IMR-90 (cell line): ENCODE results near the gene OPTN. TPM values are rescaled to one million over a fixed set of nuclear protein-coding genes. Genes with fewer than 3 reads are reported as not detected.

ENCODE experiments used
- ATAC-seq: fragments of 200-7000 bp; cut with Tn5 transposase; 2 replicates; pipeline ENCODE4 v1.9.1; 2020; ENCODE audit warnings: low read depth, mild to moderate bottlenecking, moderate library complexity
- BruUV-seq: library from RNA; stranded (reverse); fragments of 400-500 nt; replicated peaks from 2 replicates; lab custom pipeline; 2021; lab: Mats Ljungman, UMichigan
- CTCF ChIA-PET: fragments of 300-600 bp; formaldehyde crosslinking; extraction: SDS; loops from one replicate; lab custom pipeline; 2021; ENCODE audit warnings: antibody characterized with exemption; lab: Yijun Ruan, JAX
- POLR2A ChIA-PET: fragments of 300-600 bp; sonication (Branson Sonifier 250); formaldehyde crosslinking; loops from one replicate; lab custom pipeline; 2022; ENCODE audit warnings: antibody characterized with exemption; ENCODE audit not compliant: unreplicated experiment; lab: Charles Lee
- DNase-seq: peaks from one replicate; pipeline ENCODE4 v3.0.0; 2013
- H2AFZ ChIP-seq: replicated peaks from 2 replicates; pipeline ENCODE3; 2013; ENCODE audit warnings: low read length, mild to moderate bottlenecking; ENCODE audit not compliant: poor library complexity
- H2AK5ac ChIP-seq: 2 replicates; pipeline ENCODE4 v1.6.1; 2013; ENCODE audit warnings: low read depth, low read length, inconsistent platforms
- H2AK9ac ChIP-seq: replicated peaks from 2 replicates; pipeline ENCODE3; 2013; ENCODE audit warnings: mild to moderate bottlenecking, low read depth, low read length, moderate library complexity; ENCODE audit not compliant: poor library complexity
- H2BK120ac ChIP-seq: 2 replicates; pipeline ENCODE4 v1.6.1; 2013; ENCODE audit warnings: low read depth, low read length, inconsistent platforms
- H2BK15ac ChIP-seq: 3 replicates; pipeline ENCODE4 v1.6.1; 2013; ENCODE audit warnings: low read depth, low read length, inconsistent platforms
- H2BK20ac ChIP-seq: 2 replicates; pipeline ENCODE4 v1.6.1; 2013; ENCODE audit warnings: low read depth, mild to moderate bottlenecking, inconsistent platforms, low read length, moderate library complexity
- H2BK5ac ChIP-seq: 2 replicates; pipeline ENCODE4 v1.6.1; 2013; ENCODE audit warnings: mild to moderate bottlenecking, low read depth, low read length, inconsistent platforms; ENCODE audit not compliant: poor library complexity, severe bottlenecking
- H3K14ac ChIP-seq: replicated peaks from 2 replicates; pipeline ENCODE4 v1.6.1; 2013; ENCODE audit warnings: low read depth, low read length, inconsistent platforms
- H3K18ac ChIP-seq: 2 replicates; pipeline ENCODE4 v1.6.1; 2013; ENCODE audit warnings: low read depth, low read length, control low read depth
- H3K23ac ChIP-seq: 2 replicates; pipeline ENCODE4 v1.6.1; 2013; ENCODE audit warnings: low read depth, low read length, inconsistent platforms
- H3K27ac ChIP-seq: 2 replicates; pipeline ENCODE4 v1.5.1; 2013; ENCODE audit warnings: mild to moderate bottlenecking, control low read depth, low read length; ENCODE audit not compliant: insufficient read depth
- H3K27me3 ChIP-seq: 2 replicates; pipeline ENCODE4 v1.6.1; 2013; ENCODE audit warnings: low read length; ENCODE audit not compliant: control insufficient read depth, insufficient read depth
- H3K36me3 ChIP-seq: 2 replicates; pipeline ENCODE4 v1.6.1; 2013; ENCODE audit warnings: low read length, mixed read lengths; ENCODE audit not compliant: control insufficient read depth, insufficient read depth
- H3K4ac ChIP-seq: 2 replicates; pipeline ENCODE4 v1.6.1; 2013; ENCODE audit warnings: low read depth, low read length, inconsistent platforms
- H3K4me1 ChIP-seq: 2 replicates; pipeline ENCODE4 v1.6.1; 2013; ENCODE audit warnings: low read length, mixed read lengths; ENCODE audit not compliant: control insufficient read depth, insufficient read depth
- H3K4me2 ChIP-seq: 2 replicates; pipeline ENCODE4 v1.6.1; 2013; ENCODE audit warnings: low read depth, mild to moderate bottlenecking, control low read depth, low read length, moderate library complexity
- H3K4me3 ChIP-seq: 2 replicates; pipeline ENCODE4 v1.5.1; 2013; ENCODE audit warnings: low read depth, mild to moderate bottlenecking, control low read depth, low read length, moderate library complexity; ENCODE audit not compliant: insufficient read depth
- H3K56ac ChIP-seq: 2 replicates; pipeline ENCODE4 v1.6.1; 2013; ENCODE audit warnings: low read length, inconsistent platforms; ENCODE audit not compliant: insufficient read depth; ENCODE audit errors: extremely low read depth
- H3K79me1 ChIP-seq, 2 experiments: 2 replicates each; pipeline ENCODE4 v1.6.1; 2013; ENCODE audit warnings: low read length in 2 of 2, inconsistent platforms in 1 of 2, low read depth in 1 of 2
- H3K9ac ChIP-seq: 2 replicates; pipeline ENCODE4 v1.6.1; 2013; ENCODE audit warnings: low read depth, low read length, control low read depth
- H3K9me1 ChIP-seq: 2 replicates; pipeline ENCODE4 v1.6.1; 2013; ENCODE audit warnings: low read length, inconsistent platforms; ENCODE audit not compliant: insufficient read depth
- H3K9me3 ChIP-seq: 2 replicates; pipeline ENCODE4 v1.6.1; 2013; ENCODE audit warnings: low read length; ENCODE audit not compliant: control insufficient read depth, insufficient read depth
- H4K20me1 ChIP-seq: 2 replicates; pipeline ENCODE4 v1.6.1; 2013; ENCODE audit warnings: low read length, inconsistent platforms; ENCODE audit not compliant: insufficient read depth
- H4K5ac ChIP-seq: 2 replicates; pipeline ENCODE4 v1.6.1; 2013; ENCODE audit warnings: mild to moderate bottlenecking, low read depth, low read length, control low read depth
- H4K8ac ChIP-seq, 2 experiments: 2 replicates each; pipeline ENCODE4 v1.6.1; 2013; ENCODE audit warnings: low read depth in 2 of 2, low read length in 2 of 2, control low read depth in 1 of 2, inconsistent platforms in 1 of 2
- H4K91ac ChIP-seq: 2 replicates; pipeline ENCODE4 v1.6.1; 2013; ENCODE audit warnings: low read depth, low read length, inconsistent platforms; ENCODE audit not compliant: insufficient read depth
- BHLHE40 ChIP-seq: fragments of 150-350 bp; IDR thresholded peaks from 2 replicates; pipeline ENCODE4 v1.6.1; 2016; ENCODE audit warnings: mild to moderate bottlenecking, low read depth, low read length
- CEBPB ChIP-seq: IDR thresholded peaks from 2 replicates; pipeline ENCODE4 v1.6.1; 2012; ENCODE audit warnings: low read depth, low read length, improper control_type of control experiment
- CHD1 ChIP-seq: IDR thresholded peaks from 2 replicates; pipeline ENCODE4 v1.6.1; 2012; ENCODE audit warnings: low read depth, low read length, improper control_type of control experiment
- CTCF ChIP-seq: conservative IDR thresholded peaks from 2 replicates; pipeline ENCODE4 v1.5.1; 2012; ENCODE audit warnings: mild to moderate bottlenecking, low read depth, low read length, improper control_type of control experiment
- ELK1 ChIP-seq: fragments of 150-350 bp; IDR thresholded peaks from 2 replicates; pipeline ENCODE4 v1.6.1; 2016; ENCODE audit warnings: low read depth, mild to moderate bottlenecking, low read length, moderate library complexity, borderline replicate concordance
- MAFK ChIP-seq: IDR thresholded peaks from 2 replicates; pipeline ENCODE4 v1.6.1; 2012; ENCODE audit warnings: low read depth, low read length, improper control_type of control experiment
- MXI1 ChIP-seq: IDR thresholded peaks from 2 replicates; pipeline ENCODE4 v1.6.1; 2012; ENCODE audit warnings: low read depth, mild to moderate bottlenecking, low read length, moderate library complexity, borderline replicate concordance
- NFE2L2 ChIP-seq: fragments of 150-350 bp; IDR thresholded peaks from 2 replicates; pipeline ENCODE4 v1.6.1; 2016; ENCODE audit warnings: low read depth, mild to moderate bottlenecking, low read length
- POLR2A ChIP-seq: IDR thresholded peaks from 2 replicates; pipeline ENCODE4 v1.6.1; 2012; ENCODE audit warnings: mild to moderate bottlenecking, low read depth, low read length
- RAD21 ChIP-seq: IDR thresholded peaks from 2 replicates; pipeline ENCODE4 v1.6.1; 2012; ENCODE audit warnings: low read length, improper control_type of control experiment
- RCOR1 ChIP-seq: IDR thresholded peaks from 2 replicates; pipeline ENCODE4 v1.6.1; 2012; ENCODE audit warnings: mild to moderate bottlenecking, low read length, improper control_type of control experiment; ENCODE audit not compliant: insufficient replicate concordance
- RFX5 ChIP-seq: IDR thresholded peaks from 2 replicates; pipeline ENCODE4 v1.8.0; 2012; ENCODE audit warnings: low read depth, mild to moderate bottlenecking, low read length, moderate library complexity
- SMC3 ChIP-seq: fragments of 150-350 bp; IDR thresholded peaks from 2 replicates; pipeline ENCODE4 v1.6.1; 2016; ENCODE audit warnings: low read depth, mild to moderate bottlenecking, antibody characterized with exemption, low read length, moderate library complexity
- USF2 ChIP-seq: fragments of 150-350 bp; IDR thresholded peaks from 2 replicates; pipeline ENCODE4 v1.6.1; 2017; ENCODE audit warnings: mild to moderate bottlenecking, antibody characterized with exemption, low read length, low read depth
- WGBS, 2 experiments: methylation state at CpG; one replicate each; pipeline versions ENCODE4 v1.1.5 to v1.1.7; 2013; ENCODE audit warnings: missing lambda C conversion rate in 2 of 2; ENCODE audit not compliant: insufficient read length in 1 of 2; ENCODE audit errors: extremely low coverage in 2 of 2; 5-methylcytosine and 5-hydroxymethylcytosine counted together
- dilution Hi-C: fragments of 300-500 bp; cut with HindIII; formaldehyde crosslinking; loops from one replicate; pipeline ENCODE4 v1.14.3; 2018; ENCODE audit warnings: low sequenced_read_pairs; ENCODE audit not compliant: unreplicated experiment
- in situ Hi-C: fragments of 300-500 bp; cut with MboI; formaldehyde crosslinking; loops from 3 replicates; pipeline ENCODE4 v1.14.3; 2019; ENCODE audit warnings: low sequenced_read_pairs, inconsistent platforms, mixed read lengths
- intact Hi-C: fragments of 100-400 bp; cut with micrococcal nuclease; formaldehyde crosslinking; loops from 2 replicates; pipeline ENCODE4 v1.10.0; 2022
- polyA plus RNA-seq, 3 experiments: library from polyadenylated mRNA; depleted of rRNA; stranded (reverse); fragments of >200 nt; gene quantifications; 2 replicates each; pipeline ENCODE4 v1.2.3, GENCODE V29; 2012; ENCODE audit warnings: low replicate concordance in 1 of 3
- total RNA-seq: library from RNA; depleted of rRNA; stranded (reverse); fragments of >200 nt; gene quantifications from 2 replicates; pipeline ENCODE4 v1.2.3, GENCODE V29; 2012

Gene OPTN
- total and polyA plus RNA-seq, 2 of the 4 experiments (the other 2 are of a cell fraction): 34.8 to 41.4 TPM

GRCh38 chr10:13115832-13116803, 16.2 kb downstream of the OPTN start:
- Histone ChIP-seq H3K27ac (no peak overlapping the region), H3K23ac (no peak overlapping the region), H3K56ac (no peak overlapping the region), H3K9me1 (0 out of 2 replicates have a peak, but pooled peaks cover 2% of the 10 kb centered on the region), H2AK9ac (no peak overlapping the region), H2AFZ (no peak overlapping the region), H3K27me3 (no peaks in the 10 kb centered on the region), H3K4me3 (no peak overlapping the region), H2BK20ac (no peak overlapping the region), H3K4ac (no peak overlapping the region), H4K5ac (no peak overlapping the region), H2AK5ac (no peak overlapping the region), H3K79me1 (peaks cover 4 to 22% of the 10 kb centered on the region in 2 experiments; a peak in 2 of 4 replicates), H2BK15ac (no peak overlapping the region), H4K91ac (no peak overlapping the region), H4K8ac (no peak overlapping the region), H2BK5ac (no peak overlapping the region), H3K4me2 (no peak overlapping the region), H2BK120ac (no peak overlapping the region), H3K4me1 (peaks cover 3% of the 10 kb centered on the region; the same call in 1 of the 2 replicates), H3K18ac (no peak overlapping the region), H3K9ac (no peak overlapping the region), H4K20me1 (no peaks in the 10 kb centered on the region; the same call in 1 of the 2 replicates), H3K14ac (no peak overlapping the region), H3K36me3 (peaks cover 46% of the 10 kb centered on the region), H3K9me3 (no peaks in the 10 kb centered on the region)
- in situ Hi-C loops (no loop called here), dilution Hi-C loops (no loop called here), intact Hi-C loops (no loop called here)
- no peak for DNase-seq
- ChIA-PET POLR2A (no interaction called here), CTCF (interaction anchor here (0.8 kb wide), 1 partner anchor 42 kb away, joined by 3 read pairs; no protein-coding TSS in a partner anchor)
- no TSS peak for BruUV-seq
- ATAC-seq: no peak
- 71% methylated on average over 1 of the region's 12 CpGs; no CpG with 5 or more reads in 1 of the 2 experiments for WGBS, 2 experiments
- TF ChIP-seq BHLHE40: no peak
- TF ChIP-seq RFX5: no peak
- no peak for TF ChIP-seq CTCF
- TF ChIP-seq RCOR1: no peak
- TF ChIP-seq SMC3: no peak
- TF ChIP-seq NFE2L2: no peak
- no peak for TF ChIP-seq MAFK
- TF ChIP-seq CHD1: no peak
- TF ChIP-seq CEBPB: no peak
- TF ChIP-seq USF2: no peak
- no peak for TF ChIP-seq MXI1
- no peak for TF ChIP-seq RAD21
- no peak for TF ChIP-seq ELK1
- no peak for TF ChIP-seq POLR2A
